ENCODE measurements around the gene MAP1LC3B2. TPM values are rescaled to one million over a fixed set of nuclear protein-coding genes. Genes with fewer than 3 reads are reported as not detected.

The MAP1LC3B2 gene
- total and polyA plus RNA-seq, 10 of the 15 experiments (the other 5 are each of a cell fraction or from before 2014, with no cell fraction given) = 0.23 to 2.7 (median 0.72) TPM; not detected in 3

DNA sequence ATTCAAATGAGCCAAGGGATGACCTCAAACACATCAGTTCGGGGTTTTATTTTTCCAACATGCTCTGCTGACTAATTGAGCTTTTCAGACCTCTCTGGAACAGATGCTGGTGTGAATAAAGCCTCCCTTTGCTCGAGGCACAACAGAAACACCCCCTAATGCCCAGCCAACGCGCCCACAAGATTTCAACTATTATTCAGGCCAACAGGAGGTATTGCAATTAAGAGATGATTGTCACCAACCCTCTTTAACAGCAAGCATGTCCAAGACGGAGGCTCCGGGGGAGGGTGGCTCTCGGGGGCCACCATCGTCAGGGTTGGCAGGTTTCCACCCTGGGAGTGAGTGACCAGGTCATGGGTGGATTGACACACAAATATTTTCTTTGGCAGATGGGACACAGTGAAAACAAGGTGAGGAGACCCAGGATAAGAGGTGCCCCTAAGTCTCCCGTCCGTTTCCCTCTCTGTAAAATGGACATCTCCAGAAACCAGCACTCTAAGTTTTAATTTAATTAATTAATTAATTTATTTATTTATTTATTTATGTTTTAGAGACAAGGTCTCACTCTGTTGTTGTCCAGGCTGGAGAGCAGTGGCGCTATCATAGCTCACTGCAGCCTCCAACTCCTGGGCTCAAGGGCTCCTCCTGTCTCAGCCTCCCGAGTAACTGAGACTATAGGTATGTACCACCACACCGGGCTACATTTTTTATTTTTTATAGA, 56.1 kb downstream of the MAP1LC3B2 start (continued):
- TF ChIP-seq, protein P1, sequence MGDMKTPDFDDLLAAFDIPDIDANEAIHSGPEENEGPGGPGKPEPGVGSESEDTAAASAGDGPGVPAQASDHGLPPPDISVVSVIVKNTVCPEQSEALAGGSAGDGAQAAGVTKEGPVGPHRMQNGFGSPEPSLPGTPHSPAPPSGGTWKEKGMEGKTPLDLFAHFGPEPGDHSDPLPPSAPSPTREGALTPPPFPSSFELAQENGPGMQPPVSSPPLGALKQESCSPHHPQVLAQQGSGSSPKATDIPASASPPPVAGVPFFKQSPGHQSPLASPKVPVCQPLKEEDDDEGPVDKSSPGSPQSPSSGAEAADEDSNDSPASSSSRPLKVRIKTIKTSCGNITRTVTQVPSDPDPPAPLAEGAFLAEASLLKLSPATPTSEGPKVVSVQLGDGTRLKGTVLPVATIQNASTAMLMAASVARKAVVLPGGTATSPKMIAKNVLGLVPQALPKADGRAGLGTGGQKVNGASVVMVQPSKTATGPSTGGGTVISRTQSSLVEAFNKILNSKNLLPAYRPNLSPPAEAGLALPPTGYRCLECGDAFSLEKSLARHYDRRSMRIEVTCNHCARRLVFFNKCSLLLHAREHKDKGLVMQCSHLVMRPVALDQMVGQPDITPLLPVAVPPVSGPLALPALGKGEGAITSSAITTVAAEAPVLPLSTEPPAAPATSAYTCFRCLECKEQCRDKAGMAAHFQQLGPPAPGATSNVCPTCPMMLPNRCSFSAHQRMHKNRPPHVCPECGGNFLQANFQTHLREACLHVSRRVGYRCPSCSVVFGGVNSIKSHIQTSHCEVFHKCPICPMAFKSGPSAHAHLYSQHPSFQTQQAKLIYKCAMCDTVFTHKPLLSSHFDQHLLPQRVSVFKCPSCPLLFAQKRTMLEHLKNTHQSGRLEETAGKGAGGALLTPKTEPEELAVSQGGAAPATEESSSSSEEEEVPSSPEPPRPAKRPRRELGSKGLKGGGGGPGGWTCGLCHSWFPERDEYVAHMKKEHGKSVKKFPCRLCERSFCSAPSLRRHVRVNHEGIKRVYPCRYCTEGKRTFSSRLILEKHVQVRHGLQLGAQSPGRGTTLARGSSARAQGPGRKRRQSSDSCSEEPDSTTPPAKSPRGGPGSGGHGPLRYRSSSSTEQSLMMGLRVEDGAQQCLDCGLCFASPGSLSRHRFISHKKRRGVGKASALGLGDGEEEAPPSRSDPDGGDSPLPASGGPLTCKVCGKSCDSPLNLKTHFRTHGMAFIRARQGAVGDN (IDR thresholded peaks at IDR 0.05) = no peak
- TF ChIP-seq, protein P2, sequence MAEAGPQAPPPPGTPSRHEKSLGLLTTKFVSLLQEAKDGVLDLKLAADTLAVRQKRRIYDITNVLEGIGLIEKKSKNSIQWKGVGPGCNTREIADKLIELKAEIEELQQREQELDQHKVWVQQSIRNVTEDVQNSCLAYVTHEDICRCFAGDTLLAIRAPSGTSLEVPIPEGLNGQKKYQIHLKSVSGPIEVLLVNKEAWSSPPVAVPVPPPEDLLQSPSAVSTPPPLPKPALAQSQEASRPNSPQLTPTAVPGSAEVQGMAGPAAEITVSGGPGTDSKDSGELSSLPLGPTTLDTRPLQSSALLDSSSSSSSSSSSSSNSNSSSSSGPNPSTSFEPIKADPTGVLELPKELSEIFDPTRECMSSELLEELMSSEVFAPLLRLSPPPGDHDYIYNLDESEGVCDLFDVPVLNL (IDR thresholded peaks at IDR 0.05; ENCODE audit: low read depth, low read length) = no peak
- TF ChIP-seq NR2F1 (conservative IDR thresholded peaks at IDR 0.05) (no peak), JUND (IDR thresholded peaks at IDR 0.05; ENCODE audit: low read depth, low read length) (no peak), POLR2A (IDR thresholded peaks at IDR 0.05; ENCODE audit: low read depth, low read length) (no peak), POU2F2 (IDR thresholded peaks at IDR 0.05; ENCODE audit: borderline replicate concordance, low read depth, low read length) (no peak), IKZF2 (IDR thresholded peaks at IDR 0.05) (no peak), TCF7 (IDR thresholded peaks at IDR 0.05; ENCODE audit: borderline replicate concordance) (no peak), EED (IDR thresholded peaks at IDR 0.05; ENCODE audit: low read depth) (no peak), HCFC1 (IDR thresholded peaks at IDR 0.05; ENCODE audit: low read length) (no peak)
- TF ChIP-seq, protein P3, sequence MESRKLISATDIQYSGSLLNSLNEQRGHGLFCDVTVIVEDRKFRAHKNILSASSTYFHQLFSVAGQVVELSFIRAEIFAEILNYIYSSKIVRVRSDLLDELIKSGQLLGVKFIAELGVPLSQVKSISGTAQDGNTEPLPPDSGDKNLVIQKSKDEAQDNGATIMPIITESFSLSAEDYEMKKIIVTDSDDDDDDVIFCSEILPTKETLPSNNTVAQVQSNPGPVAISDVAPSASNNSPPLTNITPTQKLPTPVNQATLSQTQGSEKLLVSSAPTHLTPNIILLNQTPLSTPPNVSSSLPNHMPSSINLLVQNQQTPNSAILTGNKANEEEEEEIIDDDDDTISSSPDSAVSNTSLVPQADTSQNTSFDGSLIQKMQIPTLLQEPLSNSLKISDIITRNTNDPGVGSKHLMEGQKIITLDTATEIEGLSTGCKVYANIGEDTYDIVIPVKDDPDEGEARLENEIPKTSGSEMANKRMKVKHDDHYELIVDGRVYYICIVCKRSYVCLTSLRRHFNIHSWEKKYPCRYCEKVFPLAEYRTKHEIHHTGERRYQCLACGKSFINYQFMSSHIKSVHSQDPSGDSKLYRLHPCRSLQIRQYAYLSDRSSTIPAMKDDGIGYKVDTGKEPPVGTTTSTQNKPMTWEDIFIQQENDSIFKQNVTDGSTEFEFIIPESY (IDR thresholded peaks at IDR 0.05) = no peak
- TF ChIP-seq, protein P4, sequence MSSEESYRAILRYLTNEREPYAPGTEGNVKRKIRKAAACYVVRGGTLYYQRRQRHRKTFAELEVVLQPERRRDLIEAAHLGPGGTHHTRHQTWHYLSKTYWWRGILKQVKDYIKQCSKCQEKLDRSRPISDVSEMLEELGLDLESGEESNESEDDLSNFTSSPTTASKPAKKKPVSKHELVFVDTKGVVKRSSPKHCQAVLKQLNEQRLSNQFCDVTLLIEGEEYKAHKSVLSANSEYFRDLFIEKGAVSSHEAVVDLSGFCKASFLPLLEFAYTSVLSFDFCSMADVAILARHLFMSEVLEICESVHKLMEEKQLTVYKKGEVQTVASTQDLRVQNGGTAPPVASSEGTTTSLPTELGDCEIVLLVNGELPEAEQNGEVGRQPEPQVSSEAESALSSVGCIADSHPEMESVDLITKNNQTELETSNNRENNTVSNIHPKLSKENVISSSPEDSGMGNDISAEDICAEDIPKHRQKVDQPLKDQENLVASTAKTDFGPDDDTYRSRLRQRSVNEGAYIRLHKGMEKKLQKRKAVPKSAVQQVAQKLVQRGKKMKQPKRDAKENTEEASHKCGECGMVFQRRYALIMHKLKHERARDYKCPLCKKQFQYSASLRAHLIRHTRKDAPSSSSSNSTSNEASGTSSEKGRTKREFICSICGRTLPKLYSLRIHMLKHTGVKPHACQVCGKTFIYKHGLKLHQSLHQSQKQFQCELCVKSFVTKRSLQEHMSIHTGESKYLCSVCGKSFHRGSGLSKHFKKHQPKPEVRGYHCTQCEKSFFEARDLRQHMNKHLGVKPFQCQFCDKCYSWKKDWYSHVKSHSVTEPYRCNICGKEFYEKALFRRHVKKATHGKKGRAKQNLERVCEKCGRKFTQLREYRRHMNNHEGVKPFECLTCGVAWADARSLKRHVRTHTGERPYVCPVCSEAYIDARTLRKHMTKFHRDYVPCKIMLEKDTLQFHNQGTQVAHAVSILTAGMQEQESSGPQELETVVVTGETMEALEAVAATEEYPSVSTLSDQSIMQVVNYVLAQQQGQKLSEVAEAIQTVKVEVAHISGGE (CRISPR knock-in tag; IDR thresholded peaks at IDR 0.05) = no peak
